Thyroid gland (tissue), 4 donors: ENCODE measurements around the gene PLEKHA6. TPM values are rescaled to one million over a fixed set of nuclear protein-coding genes. Genes with fewer than 3 reads are reported as not detected.

Experiments
- DNase-seq, 2 donors: peaks; one replicate each; pipeline ENCODE4 v3.0.0-alpha.2; 2019
- H3K27ac ChIP-seq, 3 donors: fragments of 200-600 bp; sonication (generic); 1 replicate in 2 of 3; 2 replicates in 1 of 3; pipeline ENCODE4 v1.5.1; 2016 to 2019; ENCODE audit warnings: mild to moderate bottlenecking in 1 of 3, moderate library complexity in 1 of 3
- H3K27me3 ChIP-seq: fragments of 200-600 bp; sonication (generic); one replicate; pipeline ENCODE4 v1.5.1; 2019
- H3K36me3 ChIP-seq, 2 donors: fragments of 200-600 bp; sonication (generic); one replicate each; pipeline ENCODE4 v1.5.1; 2016 to 2019
- H3K4me1 ChIP-seq, 2 donors: fragments of 200-600 bp; sonication (generic); one replicate each; pipeline ENCODE4 v1.5.1; 2017 to 2019
- H3K4me3 ChIP-seq, 3 donors: fragments of 200-600 bp; sonication (generic); replicated peaks in 1 of 3; 1 replicate in 2 of 3; 2 replicates in 1 of 3; pipeline ENCODE4 v1.5.1; 2016; ENCODE audit warnings: mild to moderate bottlenecking in 1 of 3
- H3K9me3 ChIP-seq: fragments of 200-600 bp; sonication (generic); one replicate; pipeline ENCODE4 v1.5.1; 2017
- POLR2A ChIP-seq, 2 donors: fragments of 450-650 bp; IDR thresholded peaks; one replicate each; pipeline ENCODE4 v1.6.1; 2017; ENCODE audit warnings: antibody characterized with exemption in 2 of 2, mild to moderate bottlenecking in 2 of 2, moderate library complexity in 1 of 2
- WGBS, 2 donors: methylation state at CpG; one replicate each; pipeline ENCODE4 v1.1.5; 2017; 5-methylcytosine and 5-hydroxymethylcytosine counted together
- intact Hi-C: fragments of 100-400 bp; cut with DNase I; formaldehyde crosslinking; loops from one replicate; pipeline ENCODE4 v1.15.1; 2023
- total RNA-seq, 4 donors: library from RNA; depleted of rRNA; stranded (reverse); fragments of >200 nt; gene quantifications; one replicate each; pipeline ENCODE4 v1.2.3, GENCODE V29; 2016
- TF ChIP-seq, protein P1 (sequence below), 6 experiments: fragments of 200-600 bp in 3 of 6; fragments of 450-650 bp in 3 of 6; sonication (generic) in 3 of 6; IDR thresholded peaks; one replicate each; pipeline ENCODE4 v1.5.1; 2016 to 2019; ENCODE audit warnings: antibody characterized with exemption in 6 of 6, mild to moderate bottlenecking in 2 of 6, inconsistent platforms in 1 of 6, moderate library complexity in 1 of 6

PLEKHA6 gene
- total RNA-seq, 4 donors from 2014 or later: 2.9 to 8.9 (median 4.0) TPM

DNA sequence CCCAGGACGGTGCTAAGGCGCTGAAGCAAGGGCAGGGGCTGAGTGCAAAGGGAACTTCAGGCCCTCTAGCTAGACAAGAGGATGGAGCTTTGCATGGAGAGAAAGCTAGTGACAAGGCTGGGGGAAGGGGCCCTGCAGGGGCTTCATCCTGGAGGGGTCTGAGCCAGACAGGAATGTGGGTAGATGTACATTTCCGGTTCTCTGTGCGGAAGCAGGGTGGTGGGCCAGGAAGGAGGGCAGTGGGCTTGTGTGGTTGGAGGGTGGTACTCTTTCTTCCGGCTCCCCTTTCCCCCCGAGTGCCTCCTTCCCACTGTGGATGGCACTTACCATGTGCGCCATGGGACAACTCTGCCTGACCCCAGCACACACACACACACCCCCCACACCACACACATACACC is 165.0 kb downstream of the PLEKHA6 start:
- WGBS, 2 donors: 68 to 83% methylated on average over 7 of the region's 7 CpGs
- Histone ChIP-seq H3K27me3 (no peaks in the 10 kb centered on the region), H3K9me3 (no peaks in the 10 kb centered on the region), H3K4me3 (no peak overlapping the region), H3K4me1 (peaks cover 0 to 7% of the 10 kb centered on the region in 2 donors), H3K27ac (no peak overlapping the region), H3K36me3 (no peaks in the 10 kb centered on the region)
- DNase-seq: no peak
- intact Hi-C loops: no loop called here
- TF ChIP-seq, protein P1, sequence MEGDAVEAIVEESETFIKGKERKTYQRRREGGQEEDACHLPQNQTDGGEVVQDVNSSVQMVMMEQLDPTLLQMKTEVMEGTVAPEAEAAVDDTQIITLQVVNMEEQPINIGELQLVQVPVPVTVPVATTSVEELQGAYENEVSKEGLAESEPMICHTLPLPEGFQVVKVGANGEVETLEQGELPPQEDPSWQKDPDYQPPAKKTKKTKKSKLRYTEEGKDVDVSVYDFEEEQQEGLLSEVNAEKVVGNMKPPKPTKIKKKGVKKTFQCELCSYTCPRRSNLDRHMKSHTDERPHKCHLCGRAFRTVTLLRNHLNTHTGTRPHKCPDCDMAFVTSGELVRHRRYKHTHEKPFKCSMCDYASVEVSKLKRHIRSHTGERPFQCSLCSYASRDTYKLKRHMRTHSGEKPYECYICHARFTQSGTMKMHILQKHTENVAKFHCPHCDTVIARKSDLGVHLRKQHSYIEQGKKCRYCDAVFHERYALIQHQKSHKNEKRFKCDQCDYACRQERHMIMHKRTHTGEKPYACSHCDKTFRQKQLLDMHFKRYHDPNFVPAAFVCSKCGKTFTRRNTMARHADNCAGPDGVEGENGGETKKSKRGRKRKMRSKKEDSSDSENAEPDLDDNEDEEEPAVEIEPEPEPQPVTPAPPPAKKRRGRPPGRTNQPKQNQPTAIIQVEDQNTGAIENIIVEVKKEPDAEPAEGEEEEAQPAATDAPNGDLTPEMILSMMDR (IDR thresholded peaks at IDR 0.05): no peak
- TF ChIP-seq POLR2A (IDR thresholded peaks at IDR 0.05): no peak

DNA sequence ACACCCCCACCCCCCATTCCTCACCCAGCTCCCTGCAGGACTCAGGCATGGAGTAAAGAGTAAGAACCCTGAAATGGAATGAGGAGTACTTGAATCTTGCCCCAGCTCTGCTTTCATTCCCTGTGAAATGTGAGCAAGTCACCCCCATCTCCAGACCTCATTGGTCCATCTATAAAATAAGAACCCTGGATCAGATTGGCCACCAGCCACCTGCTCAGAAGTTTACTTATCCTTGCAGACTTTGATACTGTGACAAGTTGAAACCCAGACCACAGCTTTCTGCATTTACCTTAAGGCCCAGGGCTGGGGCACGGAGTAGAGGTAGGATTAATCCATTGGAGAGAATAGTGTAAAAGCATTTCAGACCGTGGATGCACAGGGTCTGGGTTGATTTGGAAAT is 165.6 kb downstream of the PLEKHA6 start:
- intact Hi-C loops: no loop called here
- TF ChIP-seq, protein P1 (IDR thresholded peaks at IDR 0.05): no peak
- TF ChIP-seq POLR2A (IDR thresholded peaks at IDR 0.05): no peak
- Histone ChIP-seq H3K9me3 (no peaks in the 10 kb centered on the region), H3K27me3 (no peaks in the 10 kb centered on the region), H3K4me3 (no peak overlapping the region), H3K36me3 (no peaks in the 10 kb centered on the region), H3K27ac (no peak overlapping the region), H3K4me1 (peaks cover 0 to 7% of the 10 kb centered on the region in 2 donors)
- WGBS, 2 donors: 65 to 73% methylated on average over 2 of the region's 2 CpGs
- DNase-seq: no peak

DNA sequence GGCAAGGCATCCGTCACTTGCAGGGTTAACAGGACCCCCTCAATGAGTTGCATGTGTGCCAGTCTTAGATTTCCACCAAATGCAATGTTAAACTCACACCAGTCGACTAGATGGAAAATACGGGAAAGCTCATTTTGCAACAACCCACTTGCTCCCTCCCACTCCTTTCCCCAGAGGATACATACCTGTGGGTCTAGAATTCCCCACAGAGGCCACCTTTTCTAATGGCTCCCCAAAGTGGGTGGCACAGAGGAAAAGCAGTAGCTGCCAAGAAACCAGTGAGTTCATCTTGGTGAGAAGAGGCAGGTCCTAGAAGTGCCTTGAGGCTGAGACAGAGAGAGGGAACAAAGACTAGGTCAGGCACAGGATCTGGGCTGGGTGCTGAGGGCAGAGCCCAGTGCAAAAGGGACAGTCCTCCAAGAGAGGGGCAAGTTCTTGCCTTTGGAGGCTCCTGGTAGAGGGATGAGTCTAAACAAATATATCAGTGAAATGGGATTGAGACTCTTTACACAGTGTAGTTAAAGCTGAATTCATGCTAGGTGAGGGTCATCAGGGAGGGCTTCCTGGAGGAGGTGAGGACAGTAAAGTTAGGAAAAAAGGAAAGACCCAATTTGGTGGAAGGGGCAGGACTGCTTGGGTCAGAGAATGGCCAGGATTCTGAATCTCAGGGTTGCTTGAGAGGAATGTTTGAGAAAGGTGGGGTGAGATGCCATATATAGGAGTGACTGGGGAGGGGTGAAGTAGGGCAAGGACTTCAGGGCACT is 167.0 kb downstream of the PLEKHA6 start:
- Histone ChIP-seq H3K27me3 (no peaks in the 10 kb centered on the region), H3K4me3 (no peak overlapping the region), H3K36me3 (no peaks in the 10 kb centered on the region), H3K4me1 (peaks cover 0 to 7% of the 10 kb centered on the region in 2 donors), H3K27ac (no peak overlapping the region), H3K9me3 (no peaks in the 10 kb centered on the region)
- DNase-seq: no peak
- 64 to 90% methylated on average over 3 of the region's 3 CpGs for WGBS, 2 donors
- TF ChIP-seq POLR2A (IDR thresholded peaks at IDR 0.05): no peak
- TF ChIP-seq, protein P1 (IDR thresholded peaks at IDR 0.05): no peak
- intact Hi-C loops: no loop called here

DNA sequence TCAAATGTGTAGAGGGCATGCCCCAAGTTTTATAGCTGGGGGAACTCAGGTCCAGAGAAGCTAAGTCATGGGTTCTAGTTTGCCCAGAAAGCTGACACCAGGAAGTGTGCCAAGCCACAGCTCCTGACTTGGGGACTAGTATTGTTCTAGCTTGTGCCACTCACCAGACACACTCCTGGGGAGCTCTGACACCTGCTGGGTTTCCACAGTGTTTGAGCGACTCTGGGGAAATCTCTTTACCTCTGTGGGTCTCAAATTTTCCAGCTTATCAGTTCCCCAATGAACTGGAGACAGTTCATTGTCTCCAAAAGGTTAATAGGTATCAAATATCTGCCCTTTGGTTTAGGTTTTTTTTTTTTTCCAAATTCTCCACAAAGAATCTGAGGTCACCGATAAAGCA is 167.7 kb downstream of the PLEKHA6 start:
- peaks cover 0 to 7% of the 10 kb centered on the region in 2 donors for H3K4me1 ChIP-seq
- DNase-seq: no peak
- TF ChIP-seq, protein P1 (IDR thresholded peaks at IDR 0.05): no peak
- TF ChIP-seq POLR2A (IDR thresholded peaks at IDR 0.05): no peak
- H3K9me3 ChIP-seq: no peaks in the 10 kb centered on the region
- H3K36me3 ChIP-seq: no peaks in the 10 kb centered on the region
- WGBS, 2 donors: 91 to 92% methylated on average over 2 of the region's 2 CpGs
- H3K27me3 ChIP-seq: no peaks in the 10 kb centered on the region
- intact Hi-C loops: no loop called here
- no peak overlapping the region for H3K4me3 ChIP-seq
- H3K27ac ChIP-seq: no peak overlapping the region

DNA sequence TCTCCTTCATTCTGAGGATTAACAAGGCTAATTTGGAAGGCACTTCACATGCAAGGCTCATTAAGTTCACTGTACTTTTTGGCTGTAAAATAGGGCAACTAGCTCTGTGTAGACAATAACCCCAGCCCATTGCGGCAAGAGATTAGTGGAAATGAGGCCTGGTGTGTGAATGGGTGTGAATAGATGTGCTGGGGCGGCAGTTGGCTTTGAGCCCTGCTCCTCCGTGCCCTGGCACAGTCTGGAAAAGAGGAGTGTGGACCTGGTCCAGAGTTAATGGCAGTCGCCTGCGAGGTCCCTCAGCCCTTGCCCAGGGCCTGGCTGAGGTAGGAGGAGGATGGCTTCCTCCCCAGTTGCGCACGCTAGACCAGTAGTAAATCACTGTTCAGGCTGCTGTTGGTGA is 168.3 kb downstream of the PLEKHA6 start:
- DNase-seq: no peak
- no peak for TF ChIP-seq POLR2A (IDR thresholded peaks at IDR 0.05)
- TF ChIP-seq, protein P1 (IDR thresholded peaks at IDR 0.05): no peak
- Histone ChIP-seq H3K9me3 (no peaks in the 10 kb centered on the region), H3K4me1 (peaks cover 0 to 7% of the 10 kb centered on the region in 2 donors), H3K4me3 (no peak overlapping the region), H3K36me3 (no peaks in the 10 kb centered on the region), H3K27ac (no peak overlapping the region), H3K27me3 (no peaks in the 10 kb centered on the region)
- WGBS, 2 donors: 76 to 84% methylated on average over 7 of the region's 7 CpGs
- intact Hi-C loops: no loop called here
